D341Med (cell line): Measurements from ENCODE around the gene CXCL11.
A peak's percentile ranks its signal among the peaks of the same experiment; 100 is the strongest.
"Not testable (repeated sequence)": the region's sequence is repeated elsewhere in the genome, so short reads cannot be mapped to it uniquely, and the experiment has no call there.

Source experiments
- DNase-seq: peaks from one replicate; pipeline ENCODE4 v3.0.0; 2012; ENCODE audit warnings: low spot score

The CXCL11 gene

DNA sequence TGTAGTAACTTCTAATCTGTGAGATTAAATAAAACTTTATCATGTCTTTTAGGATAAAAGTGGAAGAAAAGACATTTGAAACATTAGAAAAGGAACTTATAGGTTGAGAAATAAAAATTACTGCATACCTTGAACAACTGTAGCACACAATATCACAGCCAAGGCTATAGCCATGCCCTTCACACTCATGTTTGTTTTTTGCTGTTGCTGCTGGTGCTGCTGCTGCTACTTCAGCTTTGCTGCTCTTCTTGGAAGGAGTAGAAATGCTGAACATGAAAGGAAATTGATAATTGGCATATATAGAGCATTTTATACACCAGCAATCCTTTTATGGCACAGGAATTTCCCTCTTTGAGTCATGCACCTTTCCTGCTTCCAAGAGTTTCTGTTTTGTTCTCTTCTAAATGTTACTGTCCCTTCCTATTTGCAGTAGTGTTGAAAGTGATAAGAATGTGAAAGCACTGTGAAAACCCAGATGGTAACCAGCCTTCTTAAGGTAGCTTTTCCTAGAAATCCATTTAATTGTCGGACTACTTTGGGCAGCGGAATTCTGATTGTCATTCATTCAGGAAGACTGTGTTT, at the start of gene CXCL11:
Gene CXCL11 (minus strand): TSS at position 272 of the 582 bp plus-strand sequence. CDS start 83 bp downstream, at position 189.
- no peak for DNase-seq

DNA sequence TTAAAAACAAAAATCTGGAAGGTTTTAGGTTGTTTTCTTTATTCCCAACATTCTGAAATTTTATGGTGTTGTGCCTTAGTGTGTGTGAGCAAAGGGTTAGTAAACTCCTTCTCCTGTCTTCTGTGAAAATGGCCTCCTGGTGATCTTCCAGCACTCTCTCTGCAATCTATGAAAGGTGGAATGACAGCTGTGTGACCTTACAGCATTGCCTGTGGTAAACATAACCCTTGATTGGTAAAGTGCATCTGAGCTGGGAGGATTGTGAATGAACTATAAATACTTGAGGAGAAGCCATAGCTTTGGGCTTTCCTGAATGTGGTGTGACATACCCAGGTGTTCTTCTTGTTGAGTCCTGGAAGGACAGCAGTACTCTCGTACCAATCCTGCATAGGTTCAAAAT, 48.7 kb upstream of the CXCL11 start:
- DNase-seq: no peak

GRCh38 chr4:76083386-76083988, 47.6 kb upstream of the CXCL11 start:
- DNase-seq: no peak

- no peak for DNase-seq
Observed at GRCh38 chr4:76078033-76078613, 42.3 kb upstream of the CXCL11 start.

DNA sequence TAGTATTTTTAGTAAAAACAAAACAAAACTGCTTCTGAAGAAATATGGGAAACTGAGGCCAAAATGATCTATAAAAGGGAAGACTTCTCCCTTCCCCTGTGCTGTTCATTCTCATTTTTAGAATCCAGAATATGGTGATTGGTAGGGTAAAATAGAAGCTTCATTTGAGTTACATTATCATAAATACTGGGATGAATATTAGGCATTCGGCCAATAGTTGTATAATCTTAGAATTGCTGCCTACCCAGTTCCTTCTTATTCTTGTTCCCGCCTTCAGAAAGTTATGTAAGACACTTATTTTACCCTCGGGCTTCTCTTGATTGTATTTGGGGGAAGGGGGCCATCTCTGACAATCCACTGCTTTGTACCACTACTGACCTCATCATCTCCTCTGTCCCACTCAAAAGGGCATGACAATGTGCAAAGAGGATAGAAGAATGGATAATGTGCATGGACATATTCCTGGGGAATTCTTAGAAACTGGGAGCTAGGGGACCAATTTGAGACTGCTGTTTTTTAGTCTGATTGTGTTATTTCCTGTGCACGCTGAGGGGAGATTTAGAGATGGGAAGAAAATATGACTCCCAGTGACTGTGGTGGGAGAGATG, 39.2 kb upstream of the CXCL11 start:
- no peak for DNase-seq

DNA sequence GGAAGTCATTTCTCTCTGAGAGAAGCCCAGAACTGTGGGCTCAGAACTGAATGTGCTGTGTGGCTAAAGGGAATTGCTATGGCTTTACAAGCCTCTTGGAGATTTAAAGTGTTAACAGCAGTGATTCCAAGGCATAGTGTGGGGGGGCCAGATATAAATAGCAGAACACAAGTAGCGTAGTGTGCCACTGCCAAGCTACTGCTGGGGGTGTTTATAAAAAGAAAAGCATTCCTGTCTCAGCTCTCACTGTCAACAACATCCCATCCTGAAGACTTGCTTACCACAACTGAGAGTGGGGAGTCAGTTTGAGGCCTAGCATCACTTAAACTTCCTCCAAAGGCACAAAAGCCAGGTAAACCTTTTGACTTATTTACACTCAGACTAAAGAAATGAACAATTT, 38.6 kb upstream of the CXCL11 start, which contains the start of gene ART3:
Gene ART3 (plus strand): TSS at position 242 of the 400 bp plus-strand sequence. CDS start 1,181 bp downstream, outside the sequence.
- no peak for DNase-seq

GRCh38 chr4:76072760-76073159, 36.9 kb upstream of the CXCL11 start:
- DNase-seq: no peak

- DNase-seq: peak; percentile 77
Observed at GRCh38 chr4:76067652-76068286, 31.9 kb upstream of the CXCL11 start.

- DNase-seq: no peak
Observed at GRCh38 chr4:76066546-76066945, 30.7 kb upstream of the CXCL11 start.

DNA sequence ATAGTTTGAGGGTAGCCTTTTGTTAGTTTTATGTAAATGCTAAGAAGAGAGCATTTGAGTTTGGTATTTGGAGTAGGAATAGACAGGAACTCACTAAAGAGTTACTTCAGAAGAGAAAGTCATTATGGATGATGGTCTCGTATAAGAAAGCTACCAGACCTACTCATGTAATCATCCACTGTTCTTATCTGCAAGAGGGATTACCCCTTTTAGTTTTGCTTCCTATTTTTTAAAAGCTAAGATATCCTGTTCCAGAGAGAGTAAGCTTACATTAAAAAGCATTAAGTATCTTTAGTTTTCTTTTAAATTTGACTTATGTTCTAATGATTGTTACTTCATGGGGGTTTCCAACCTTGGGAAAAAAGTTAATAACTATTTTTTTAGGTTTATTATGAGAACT, 26.1 kb upstream of the CXCL11 start:
- no peak for DNase-seq

DNA sequence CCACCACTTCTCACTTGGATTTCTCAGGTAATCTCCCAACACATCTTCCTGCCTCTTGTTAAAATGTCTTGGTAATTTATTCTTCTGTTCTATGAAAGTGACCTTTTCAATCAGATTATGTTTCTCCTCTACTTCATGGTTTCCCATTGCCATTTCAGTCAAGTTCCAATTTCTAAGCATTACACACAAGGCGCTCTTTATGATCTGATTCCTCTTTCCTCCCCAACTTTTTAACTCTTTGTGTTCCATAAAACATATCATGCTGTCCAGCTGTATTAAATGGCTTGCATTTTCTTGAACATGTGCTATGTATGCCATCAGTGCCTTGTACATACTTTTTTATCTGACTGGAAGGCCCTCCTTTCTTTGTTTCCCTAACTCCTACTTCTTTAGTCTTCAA, 25.6 kb upstream of the CXCL11 start:
- DNase-seq: no peak

- no peak for DNase-seq
Observed at GRCh38 chr4:76060506-76060905, 24.6 kb upstream of the CXCL11 start.

- DNase-seq: no peak
Observed at GRCh38 chr4:76059750-76060149, 23.9 kb upstream of the CXCL11 start.

- no peak for DNase-seq
Observed at GRCh38 chr4:76058888-76059426, 23.1 kb upstream of the CXCL11 start.

GRCh38 chr4:76058302-76058701, 22.4 kb upstream of the CXCL11 start:
- no peak for DNase-seq

GRCh38 chr4:76055421-76055820, 19.6 kb upstream of the CXCL11 start:
- no peak for DNase-seq

- DNase-seq: no peak
Observed at GRCh38 chr4:76055016-76055415, 19.1 kb upstream of the CXCL11 start.

GRCh38 chr4:76053730-76054129, 17.9 kb upstream of the CXCL11 start:
- no peak for DNase-seq

DNA sequence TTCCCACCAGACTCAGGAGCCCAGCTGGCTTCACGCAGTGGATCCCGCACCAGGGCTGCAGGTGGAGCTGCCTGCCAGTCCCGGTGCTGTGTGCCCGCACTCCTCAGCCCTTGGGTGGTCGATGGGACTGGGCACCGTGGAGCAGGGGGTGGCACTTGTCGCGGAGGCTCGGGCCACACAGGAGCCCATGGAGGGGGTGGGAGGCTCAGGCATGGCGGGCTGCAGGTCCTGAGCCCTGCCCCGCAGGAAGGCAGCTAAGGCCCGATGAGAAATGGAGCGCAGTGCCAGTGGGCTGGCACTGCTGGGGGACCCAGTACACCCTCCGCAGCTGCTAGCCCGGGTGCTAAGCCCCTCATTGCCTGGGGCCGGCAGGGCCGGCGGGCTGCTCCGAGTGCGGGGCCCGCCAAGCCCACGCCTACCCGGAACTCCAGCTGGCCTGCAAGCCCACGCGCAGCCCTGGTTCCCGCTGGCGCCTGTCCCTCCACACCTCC, 14.7 kb upstream of the CXCL11 start:
- DNase-seq: not testable (repeated sequence)

DNA sequence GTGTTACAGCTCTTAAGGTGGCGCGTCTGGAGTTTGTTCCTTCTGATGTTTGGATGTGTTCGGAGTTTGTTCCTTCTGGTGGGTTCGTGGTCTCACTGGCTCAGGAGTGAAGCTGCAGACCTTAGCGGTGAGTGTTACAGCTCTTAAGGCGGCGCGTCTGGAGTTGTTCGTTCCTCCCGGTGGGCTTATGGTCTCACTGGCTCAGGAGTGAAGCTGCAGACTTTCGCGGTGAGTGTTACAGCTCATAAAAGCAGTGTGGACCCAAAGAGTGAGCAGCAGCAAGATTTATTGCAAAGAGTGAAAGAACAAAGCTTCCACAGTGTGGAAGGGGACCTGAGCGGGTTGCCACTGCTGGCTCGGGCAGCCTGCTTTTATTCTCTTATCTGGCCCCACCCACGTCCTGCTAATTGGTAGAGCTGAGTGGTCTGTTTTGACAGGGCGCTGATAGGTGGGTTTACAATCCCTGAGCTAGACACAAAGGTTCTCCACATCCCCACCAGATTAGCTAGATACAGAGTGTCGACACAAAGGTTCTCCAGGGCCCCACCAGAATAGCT, 14.1 kb upstream of the CXCL11 start:
- not testable (repeated sequence) for DNase-seq

GRCh38 chr4:76044686-76045085, 8.8 kb upstream of the CXCL11 start:
- DNase-seq: not testable (repeated sequence)

GRCh38 chr4:76043306-76043705, 7.4 kb upstream of the CXCL11 start:
- DNase-seq: not testable (repeated sequence)
